AG04449 (cell line): ENCODE results near the gene GALNT2.

Source experiments
- CTCF ChIA-PET: fragments of 350-600 bp; formaldehyde crosslinking; extraction: SDS; loops from one replicate; lab custom pipeline; 2021; ENCODE audit warnings: antibody characterized with exemption; lab: Yijun Ruan, JAX
- POLR2A ChIA-PET: fragments of 400-600, 350-600 bp; formaldehyde crosslinking; extraction: SDS; loops from one replicate; lab custom pipeline; 2020; ENCODE audit warnings: antibody characterized with exemption, inconsistent platforms; lab: Yijun Ruan, JAX
- DNase-seq: peaks from one replicate; pipeline ENCODE4 v3.0.0-alpha.2; 2010; ENCODE audit warnings: low read depth, low spot score
- H3K4me3 ChIP-seq: 2 replicates; pipeline ENCODE4 v1.5.1; 2011; ENCODE audit warnings: low read depth, mild to moderate bottlenecking, control low read depth, low read length
- TF ChIP-seq, protein P1 (sequence below): IDR thresholded peaks from one replicate; pipeline ENCODE4 v1.5.1; 2011; ENCODE audit warnings: mild to moderate bottlenecking, moderate library complexity, low read length, control low read depth, inconsistent platforms; ENCODE audit not compliant: insufficient read depth; ENCODE audit errors: missing control alignments

GALNT2 gene

DNA sequence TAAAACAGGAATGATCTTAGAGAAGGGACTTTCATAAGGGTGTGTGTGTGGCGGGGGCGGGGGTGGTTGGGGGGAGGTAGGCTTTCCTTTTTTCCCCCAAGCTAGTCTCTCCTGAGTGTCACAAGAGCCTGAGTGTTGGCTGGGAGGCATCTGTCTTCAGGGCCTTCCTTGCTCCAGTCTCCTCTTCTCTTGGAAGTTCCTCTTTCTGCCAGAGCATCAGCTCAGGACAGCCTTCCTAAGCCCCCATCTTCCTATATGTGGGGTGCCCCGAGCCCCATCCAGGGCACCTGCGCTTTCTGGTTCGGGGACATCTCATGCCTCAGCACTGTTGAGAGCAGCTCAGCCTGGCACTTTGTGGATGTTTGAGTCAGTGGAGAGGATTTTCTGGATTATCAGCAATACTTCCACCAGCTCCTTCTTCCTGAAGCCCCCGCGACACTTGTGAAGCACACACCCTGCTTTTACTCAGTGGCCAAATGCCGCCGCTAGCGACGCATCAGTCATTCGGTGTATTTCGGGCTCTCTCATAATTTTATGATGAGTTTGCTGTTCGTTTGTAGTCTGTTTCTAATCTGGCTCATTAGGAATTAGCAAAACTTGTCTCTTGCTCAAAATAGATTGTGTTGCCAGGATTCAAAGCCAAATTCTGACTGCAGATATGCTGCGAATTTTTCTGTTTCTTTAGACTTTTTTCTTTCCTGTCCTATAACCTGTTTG, 61.7 kb downstream of the GALNT2 start:
- no peak overlapping the region for H3K4me3 ChIP-seq
- no peak for DNase-seq
- POLR2A ChIA-PET: no interaction called here
- CTCF ChIA-PET: interaction anchor here (1.1 to 1.4 kb wide), 3 partner anchors 10 to 15 kb away, joined by 3 to 4 read pairs (median 4); no protein-coding TSS in a partner anchor
- TF ChIP-seq, protein P1, sequence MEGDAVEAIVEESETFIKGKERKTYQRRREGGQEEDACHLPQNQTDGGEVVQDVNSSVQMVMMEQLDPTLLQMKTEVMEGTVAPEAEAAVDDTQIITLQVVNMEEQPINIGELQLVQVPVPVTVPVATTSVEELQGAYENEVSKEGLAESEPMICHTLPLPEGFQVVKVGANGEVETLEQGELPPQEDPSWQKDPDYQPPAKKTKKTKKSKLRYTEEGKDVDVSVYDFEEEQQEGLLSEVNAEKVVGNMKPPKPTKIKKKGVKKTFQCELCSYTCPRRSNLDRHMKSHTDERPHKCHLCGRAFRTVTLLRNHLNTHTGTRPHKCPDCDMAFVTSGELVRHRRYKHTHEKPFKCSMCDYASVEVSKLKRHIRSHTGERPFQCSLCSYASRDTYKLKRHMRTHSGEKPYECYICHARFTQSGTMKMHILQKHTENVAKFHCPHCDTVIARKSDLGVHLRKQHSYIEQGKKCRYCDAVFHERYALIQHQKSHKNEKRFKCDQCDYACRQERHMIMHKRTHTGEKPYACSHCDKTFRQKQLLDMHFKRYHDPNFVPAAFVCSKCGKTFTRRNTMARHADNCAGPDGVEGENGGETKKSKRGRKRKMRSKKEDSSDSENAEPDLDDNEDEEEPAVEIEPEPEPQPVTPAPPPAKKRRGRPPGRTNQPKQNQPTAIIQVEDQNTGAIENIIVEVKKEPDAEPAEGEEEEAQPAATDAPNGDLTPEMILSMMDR: no peak

- ChIA-PET CTCF (interaction anchor here (0.8 to 1.4 kb wide), 4 partner anchors 10 to 17 kb away, joined by 3 to 4 read pairs (median 4); no protein-coding TSS in a partner anchor), POLR2A (no interaction called here)
- no peak for DNase-seq
- TF ChIP-seq, protein P1: no peak
- no peak overlapping the region for H3K4me3 ChIP-seq
Observed at GRCh38 chr1:230129341-230129740, 62.3 kb downstream of the GALNT2 start.

- POLR2A ChIA-PET: no interaction called here
- TF ChIP-seq, protein P1: no peak
- DNase-seq: no peak
Observed at GRCh38 chr1:230130172-230130944, 63.3 kb downstream of the GALNT2 start.

DNA sequence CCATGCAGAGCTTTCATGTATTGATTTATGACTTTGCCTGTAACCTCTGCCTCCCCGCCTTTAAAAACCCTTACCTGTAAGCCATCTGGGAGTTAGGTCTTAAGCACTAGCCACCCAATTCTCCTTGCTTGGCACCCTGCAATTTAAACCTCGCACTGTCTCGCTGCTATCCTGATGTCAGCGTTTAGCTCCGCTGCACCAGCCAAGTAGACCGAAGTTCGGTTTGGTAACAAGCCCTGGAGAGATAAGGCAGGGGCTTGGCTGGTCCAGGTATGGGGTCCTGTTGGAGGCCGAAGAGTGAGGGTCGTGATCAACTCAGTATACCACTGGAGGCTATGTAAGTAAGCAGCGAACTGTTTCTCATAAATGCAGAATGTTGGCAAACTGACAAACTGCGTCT, 64.4 kb downstream of the GALNT2 start:
- TF ChIP-seq, protein P1: no peak
- ChIA-PET CTCF (interaction anchor here (1.1 kb wide), 1 partner anchor 46 kb away, joined by 3 read pairs; no protein-coding TSS in a partner anchor), POLR2A (no interaction called here)
- H3K4me3 ChIP-seq: no peak overlapping the region
- DNase-seq: no peak

More at GRCh38 chr1:230130172-230130944, 63.3 kb downstream of the GALNT2 start:
- CTCF ChIA-PET: interaction anchor here (0.8 to 1.4 kb wide), 4 partner anchors 9 to 45 kb away, joined by 3 to 4 read pairs (median 4); no protein-coding TSS in a partner anchor
- H3K4me3 ChIP-seq: no peak overlapping the region

DNA sequence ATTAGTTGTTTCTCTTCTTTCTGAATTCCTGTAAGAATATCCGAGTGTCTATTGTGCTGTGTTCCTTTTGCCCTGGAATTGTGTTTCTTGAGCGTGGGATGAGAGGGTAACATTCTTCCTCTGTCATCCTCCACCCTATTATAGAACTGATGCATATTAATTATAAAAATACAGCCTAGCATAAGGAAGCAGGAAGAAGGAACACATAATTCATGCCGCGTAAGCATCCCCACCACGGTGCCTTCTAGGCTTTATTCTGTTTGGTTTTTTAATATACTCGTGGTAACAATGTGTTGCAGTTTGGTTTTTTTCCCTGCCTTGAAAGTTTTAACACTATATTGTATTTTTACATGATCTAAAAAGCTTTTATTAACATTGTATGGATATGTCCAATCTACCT, 65.7 kb downstream of the GALNT2 start:
- no peak overlapping the region for H3K4me3 ChIP-seq
- TF ChIP-seq, protein P1: no peak
- CTCF ChIA-PET: interaction anchor here (1.2 kb wide), 1 partner anchor 10 kb away, joined by 3 read pairs; no protein-coding TSS in a partner anchor
- POLR2A ChIA-PET: no interaction called here
- DNase-seq: no peak

- CTCF ChIA-PET: interaction anchor here (0.7 kb wide), 1 partner anchor 31 kb away, joined by 3 read pairs; no protein-coding TSS in a partner anchor
- no peak overlapping the region for H3K4me3 ChIP-seq
- POLR2A ChIA-PET: no interaction called here
- TF ChIP-seq, protein P1: no peak
- no peak for DNase-seq
Observed at GRCh38 chr1:230135726-230136125, 68.7 kb downstream of the GALNT2 start.
